Measurements from ENCODE around the gene PTPRT.

PTPRT gene

GRCh38 chr20:42649748-42650147, 540.0 kb downstream of the PTPRT start:
- in situ Hi-C loops (cut with MboI; ENCODE audit: low sequenced_read_pairs) = no loop called here

GRCh38 chr20:42646250-42646649, 543.5 kb downstream of the PTPRT start:
- in situ Hi-C loops (cut with MboI; ENCODE audit: low sequenced_read_pairs) = no loop called here

GRCh38 chr20:42641886-42642285, 547.8 kb downstream of the PTPRT start:
- in situ Hi-C loops (cut with MboI; ENCODE audit: low sequenced_read_pairs) = no loop called here

GRCh38 chr20:42639140-42639539, 550.6 kb downstream of the PTPRT start:
- in situ Hi-C loops (cut with MboI; ENCODE audit: low sequenced_read_pairs) = no loop called here

GRCh38 chr20:42635699-42636411, 553.9 kb downstream of the PTPRT start:
- in situ Hi-C loops (cut with MboI; ENCODE audit: low sequenced_read_pairs) = no loop called here

GRCh38 chr20:42634156-42634555, 555.5 kb downstream of the PTPRT start:
- in situ Hi-C loops (cut with MboI; ENCODE audit: low sequenced_read_pairs) = no loop called here

GRCh38 chr20:42628683-42629082, 561.0 kb downstream of the PTPRT start:
- in situ Hi-C loops (cut with MboI; ENCODE audit: low sequenced_read_pairs) = no loop called here

- in situ Hi-C loops (cut with MboI; ENCODE audit: low sequenced_read_pairs) = no loop called here
These were observed 576.6 kb downstream of the PTPRT start for GRCh38 chr20:42613076-42613475.

- in situ Hi-C loops (cut with MboI; ENCODE audit: low sequenced_read_pairs) = no loop called here
These were observed 577.5 kb downstream of the PTPRT start for GRCh38 chr20:42611889-42612837.

GRCh38 chr20:42611423-42611822, 578.3 kb downstream of the PTPRT start:
- in situ Hi-C loops (cut with MboI; ENCODE audit: low sequenced_read_pairs) = no loop called here

GRCh38 chr20:42610070-42610469, 579.6 kb downstream of the PTPRT start:
- in situ Hi-C loops (cut with MboI; ENCODE audit: low sequenced_read_pairs) = no loop called here

- in situ Hi-C loops (cut with MboI; ENCODE audit: low sequenced_read_pairs) = no loop called here
These were observed 580.1 kb downstream of the PTPRT start for GRCh38 chr20:42609618-42610017.

GRCh38 chr20:42604998-42605956, 584.4 kb downstream of the PTPRT start:
- in situ Hi-C loops (cut with MboI; ENCODE audit: low sequenced_read_pairs) = no loop called here

- in situ Hi-C loops (cut with MboI; ENCODE audit: low sequenced_read_pairs) = no loop called here
These were observed 586.1 kb downstream of the PTPRT start for GRCh38 chr20:42603655-42604054.

GRCh38 chr20:42598581-42598980, 591.1 kb downstream of the PTPRT start:
- in situ Hi-C loops (cut with MboI; ENCODE audit: low sequenced_read_pairs) = no loop called here

GRCh38 chr20:42595625-42596024, 594.1 kb downstream of the PTPRT start:
- in situ Hi-C loops (cut with MboI; ENCODE audit: low sequenced_read_pairs) = no loop called here

- in situ Hi-C loops (cut with MboI; ENCODE audit: low sequenced_read_pairs) = no loop called here
These were observed 595.0 kb downstream of the PTPRT start for GRCh38 chr20:42594659-42595058.

- in situ Hi-C loops (cut with MboI; ENCODE audit: low sequenced_read_pairs) = no loop called here
These were observed 595.7 kb downstream of the PTPRT start for GRCh38 chr20:42594011-42594410.

- in situ Hi-C loops (cut with MboI; ENCODE audit: low sequenced_read_pairs) = no loop called here
These were observed 599.6 kb downstream of the PTPRT start for GRCh38 chr20:42589976-42590639.

GRCh38 chr20:42588847-42589246, 600.9 kb downstream of the PTPRT start:
- in situ Hi-C loops (cut with MboI; ENCODE audit: low sequenced_read_pairs) = no loop called here
